ENCODE data around the gene LEFTY2.
"Not testable (repeated sequence)": the region's sequence is repeated elsewhere in the genome, so short reads cannot be mapped to it uniquely, and the experiment has no call there.

Gene LEFTY2

DNA sequence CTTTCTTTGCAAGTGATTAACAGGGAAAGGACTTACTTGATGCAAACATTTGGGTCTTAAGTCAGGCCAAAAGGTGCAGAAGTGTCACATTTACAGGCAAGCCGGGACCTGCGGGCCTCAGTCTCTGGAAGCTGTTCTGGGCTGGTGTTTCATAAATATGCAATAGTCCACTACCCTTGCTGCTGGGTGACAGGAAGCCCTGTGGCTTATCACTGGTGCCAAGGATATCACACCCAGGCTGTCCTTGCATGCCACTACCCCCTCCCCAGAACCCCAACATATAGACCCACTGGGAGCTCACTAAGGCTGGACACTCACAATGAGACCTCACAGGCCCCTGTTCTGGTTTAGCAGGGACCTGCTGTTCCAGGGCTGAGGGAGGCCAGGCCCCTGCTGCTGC is 3.4 kb upstream of the LEFTY2 start:
- intact Hi-C loops (cut with micrococcal nuclease) = no loop called here
- peaks cover 7% of the 10 kb centered on the region for H3K4me1 Mint-ChIP-seq (ENCODE audit: low read depth)
- H3K27ac Mint-ChIP-seq = no peak overlapping the region
- H3K36me3 Mint-ChIP-seq (ENCODE audit: low read depth) = no peaks in the 10 kb centered on the region
- H3K27me3 Mint-ChIP-seq = peaks cover 32% of the 10 kb centered on the region
- no peak overlapping the region for H3K4me3 Mint-ChIP-seq
- no peaks in the 10 kb centered on the region for H3K9me3 Mint-ChIP-seq

GRCh38 chr1:225943582-225943981 is 2.6 kb upstream of the LEFTY2 start:
- Mint-ChIP-seq H3K9me3 (no peaks in the 10 kb centered on the region), H3K4me1 (ENCODE audit: low read depth) (peaks cover 7% of the 10 kb centered on the region), H3K27ac (no peak overlapping the region), H3K4me3 (no peak overlapping the region), H3K36me3 (ENCODE audit: low read depth) (no peaks in the 10 kb centered on the region), H3K27me3 (peaks cover 32% of the 10 kb centered on the region)
- intact Hi-C loops (cut with micrococcal nuclease) = no loop called here

DNA sequence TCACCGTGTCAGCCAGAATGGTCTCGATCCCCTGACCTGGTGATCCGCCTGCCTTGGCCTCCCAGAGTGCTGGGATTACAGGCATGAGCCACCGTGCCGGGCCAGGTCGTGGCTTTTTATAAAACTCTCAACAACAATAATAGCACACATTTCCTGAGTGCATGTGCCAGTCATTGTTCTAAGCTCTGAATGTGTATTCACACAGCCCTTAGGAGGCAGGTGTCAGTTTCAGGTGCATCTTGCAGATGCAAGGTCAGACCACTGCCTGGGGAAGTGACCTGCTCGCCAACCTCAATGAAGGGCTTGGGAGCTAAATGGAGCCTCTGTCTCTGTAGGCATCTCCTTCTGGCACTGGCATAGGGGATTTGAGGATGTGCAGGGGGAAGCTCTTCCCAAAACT is 1.6 kb upstream of the LEFTY2 start:
- Mint-ChIP-seq H3K36me3 (ENCODE audit: low read depth) (no peaks in the 10 kb centered on the region), H3K4me1 (ENCODE audit: low read depth) (peaks cover 7% of the 10 kb centered on the region), H3K27ac (no peak overlapping the region), H3K4me3 (no peak overlapping the region), H3K27me3 (peaks cover 29% of the 10 kb centered on the region), H3K9me3 (no peaks in the 10 kb centered on the region)
- intact Hi-C loops (cut with micrococcal nuclease) = no loop called here

GRCh38 chr1:225941942-225942222 is 862 bp upstream of the LEFTY2 start:
- Mint-ChIP-seq H3K9me3 (no peaks in the 10 kb centered on the region), H3K4me3 (no peak overlapping the region), H3K36me3 (ENCODE audit: low read depth) (no peaks in the 10 kb centered on the region), H3K27ac (no peak overlapping the region), H3K4me1 (ENCODE audit: low read depth) (peaks cover 7% of the 10 kb centered on the region), H3K27me3 (peaks cover 25% of the 10 kb centered on the region)
- intact Hi-C loops (cut with micrococcal nuclease) = no loop called here

- Mint-ChIP-seq H3K9me3 (no peaks in the 10 kb centered on the region), H3K36me3 (ENCODE audit: low read depth) (no peaks in the 10 kb centered on the region)
These were observed 452 bp downstream of the LEFTY2 start for GRCh38 chr1:225940385-225941151.

GRCh38 chr1:225939939-225940310 is 1.1 kb downstream of the LEFTY2 start:
- H3K36me3 Mint-ChIP-seq (ENCODE audit: low read depth); intact Hi-C loops (cut with micrococcal nuclease); H3K9me3 Mint-ChIP-seq; H3K4me3 Mint-ChIP-seq; H3K27ac Mint-ChIP-seq; H3K27me3 Mint-ChIP-seq; H3K4me1 Mint-ChIP-seq (ENCODE audit: low read depth): not testable (repeated sequence)

More at GRCh38 chr1:225940385-225941151, 452 bp downstream of the LEFTY2 start:
- no peak overlapping the region for H3K4me3 Mint-ChIP-seq
- intact Hi-C loops (cut with micrococcal nuclease) = no loop called here
- H3K4me1 Mint-ChIP-seq (ENCODE audit: low read depth) = peaks cover 7% of the 10 kb centered on the region
- H3K27ac Mint-ChIP-seq = no peak overlapping the region
- H3K27me3 Mint-ChIP-seq = peaks cover 15% of the 10 kb centered on the region

- H3K36me3 Mint-ChIP-seq (ENCODE audit: low read depth); H3K9me3 Mint-ChIP-seq; H3K27me3 Mint-ChIP-seq; intact Hi-C loops (cut with micrococcal nuclease); H3K27ac Mint-ChIP-seq; H3K4me3 Mint-ChIP-seq; H3K4me1 Mint-ChIP-seq (ENCODE audit: low read depth): not testable (repeated sequence)
These were observed 1.7 kb downstream of the LEFTY2 start for GRCh38 chr1:225939097-225939938.

DNA sequence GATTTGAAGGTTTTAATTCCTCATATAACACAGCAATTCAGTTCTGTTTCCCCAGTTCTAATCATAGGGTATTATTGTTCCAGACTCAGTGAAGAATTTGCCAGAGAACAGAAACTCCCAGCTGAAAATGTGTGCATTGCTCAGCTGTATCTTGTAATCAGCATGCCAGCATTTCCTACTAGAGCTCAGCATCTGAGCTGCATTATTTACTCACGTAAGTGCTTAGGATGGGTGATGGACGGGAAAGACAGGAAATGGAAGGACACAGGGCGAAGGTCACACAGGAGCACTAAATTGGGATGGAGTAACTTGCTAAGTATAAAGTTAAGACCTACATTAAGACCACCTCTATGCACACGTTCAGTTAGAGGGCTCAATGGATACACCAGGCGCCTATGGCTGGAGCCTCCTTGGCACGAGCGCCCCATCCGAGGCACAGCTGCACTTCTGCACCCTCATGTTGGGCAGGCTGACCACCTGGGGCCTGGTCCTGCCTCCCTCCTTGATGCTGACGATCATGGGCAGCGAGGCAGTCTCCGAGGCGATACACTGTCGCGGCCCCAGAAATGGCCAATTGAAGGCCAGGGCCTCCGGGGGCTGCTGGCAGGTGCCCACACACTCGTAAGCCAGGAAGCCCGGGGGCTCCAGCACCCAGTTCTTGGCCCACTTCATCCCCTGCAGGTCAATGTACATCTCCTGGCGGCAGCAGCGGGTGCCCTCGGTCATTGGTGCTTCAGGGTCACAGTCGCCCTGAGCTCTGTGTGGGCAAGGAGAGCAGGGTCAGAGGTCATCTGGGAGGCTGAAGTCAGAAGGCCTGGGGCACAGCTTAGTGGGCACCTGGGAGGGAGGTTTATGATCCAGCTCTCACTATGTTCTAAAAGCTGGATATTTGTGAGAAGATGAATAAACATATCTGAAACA is 3.7 kb downstream of the LEFTY2 start:
- Mint-ChIP-seq H3K27me3 (peaks cover 8% of the 10 kb centered on the region), H3K4me1 (ENCODE audit: low read depth) (no peaks in the 10 kb centered on the region), H3K9me3 (no peaks in the 10 kb centered on the region), H3K27ac (no peak overlapping the region), H3K36me3 (ENCODE audit: low read depth) (no peaks in the 10 kb centered on the region), H3K4me3 (no peak overlapping the region)
- intact Hi-C loops (cut with micrococcal nuclease) = no loop called here

DNA sequence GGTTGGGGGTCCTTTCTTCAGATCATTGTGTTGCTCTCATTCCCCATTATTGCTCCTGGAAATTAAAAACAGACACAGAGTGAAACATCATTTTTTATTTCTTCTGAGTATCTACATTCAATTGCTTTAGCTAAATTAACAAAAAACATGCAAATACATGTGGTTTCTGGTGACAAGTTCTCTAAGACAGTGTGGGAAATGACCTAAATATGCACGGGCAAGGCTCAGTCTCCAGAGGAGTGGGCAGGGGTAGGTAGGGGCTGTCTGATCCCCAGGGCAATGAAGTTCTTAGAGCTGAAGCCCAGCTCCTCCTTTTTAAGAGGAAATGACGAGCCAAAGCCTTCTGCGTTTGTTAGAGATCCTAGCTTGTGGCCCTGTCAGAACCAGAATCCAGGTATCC is 4.5 kb downstream of the LEFTY2 start:
- no peak overlapping the region for H3K4me3 Mint-ChIP-seq
- intact Hi-C loops (cut with micrococcal nuclease) = no loop called here

GRCh38 chr1:225936086-225936485 is 4.9 kb downstream of the LEFTY2 start:
- H3K36me3 Mint-ChIP-seq (ENCODE audit: low read depth); intact Hi-C loops (cut with micrococcal nuclease); H3K9me3 Mint-ChIP-seq: not testable (repeated sequence)

More for the DNA sequence above, 4.5 kb downstream of the LEFTY2 start:
- no peaks in the 10 kb centered on the region for H3K9me3 Mint-ChIP-seq
- no peak overlapping the region for H3K27ac Mint-ChIP-seq
- no peaks in the 10 kb centered on the region for H3K4me1 Mint-ChIP-seq (ENCODE audit: low read depth)
- H3K36me3 Mint-ChIP-seq (ENCODE audit: low read depth) = no peaks in the 10 kb centered on the region
- H3K27me3 Mint-ChIP-seq = peaks cover 8% of the 10 kb centered on the region

GRCh38 chr1:225934711-225935110 is 6.3 kb downstream of the LEFTY2 start:
- H3K27ac Mint-ChIP-seq = no peak overlapping the region
- no peaks in the 10 kb centered on the region for H3K9me3 Mint-ChIP-seq
- no peaks in the 10 kb centered on the region for H3K36me3 Mint-ChIP-seq (ENCODE audit: low read depth)
- no peaks in the 10 kb centered on the region for H3K4me1 Mint-ChIP-seq (ENCODE audit: low read depth)
- H3K27me3 Mint-ChIP-seq = peaks cover 5% of the 10 kb centered on the region
- intact Hi-C loops (cut with micrococcal nuclease) = no loop called here
- H3K4me3 Mint-ChIP-seq = no peak overlapping the region

More at GRCh38 chr1:225936086-225936485, 4.9 kb downstream of the LEFTY2 start:
- not testable (repeated sequence) for H3K4me1 Mint-ChIP-seq (ENCODE audit: low read depth); H3K27ac Mint-ChIP-seq; H3K4me3 Mint-ChIP-seq; H3K27me3 Mint-ChIP-seq

- H3K27me3 Mint-ChIP-seq = no peaks in the 10 kb centered on the region
- H3K27ac Mint-ChIP-seq = no peak overlapping the region
- intact Hi-C loops (cut with micrococcal nuclease) = no loop called here
- H3K4me1 Mint-ChIP-seq (ENCODE audit: low read depth) = no peaks in the 10 kb centered on the region
- H3K4me3 Mint-ChIP-seq = no peak overlapping the region
- no peaks in the 10 kb centered on the region for H3K9me3 Mint-ChIP-seq
- H3K36me3 Mint-ChIP-seq (ENCODE audit: low read depth) = no peaks in the 10 kb centered on the region
These were observed 7.9 kb downstream of the LEFTY2 start for GRCh38 chr1:225933072-225933471.

- Mint-ChIP-seq H3K4me3 (no peak overlapping the region), H3K36me3 (ENCODE audit: low read depth) (no peaks in the 10 kb centered on the region)
These were observed 9.5 kb downstream of the LEFTY2 start for GRCh38 chr1:225931270-225932136.

More at GRCh38 chr1:225931270-225932136, 9.5 kb downstream of the LEFTY2 start:
- peaks cover 5% of the 10 kb centered on the region for H3K4me1 Mint-ChIP-seq (ENCODE audit: low read depth)
- intact Hi-C loops (cut with micrococcal nuclease) = no loop called here
- no peak overlapping the region for H3K27ac Mint-ChIP-seq
- H3K9me3 Mint-ChIP-seq = no peaks in the 10 kb centered on the region
- H3K27me3 Mint-ChIP-seq = no peaks in the 10 kb centered on the region
